Stimulated activated CD4-positive, alpha-beta T cell treated with anti-CD3 and anti-CD28 coated beads, Interleukin-12 subunit alpha, Interleukin-12 subunit beta, amount 100 ng/mL, for 48 hours (primary cell): ENCODE data around the gene GRWD1.
A peak's percentile ranks its signal among the peaks of the same experiment; 100 is the strongest.

ENCODE experiments used
- DNase-seq, 3 donors: peaks; one replicate each; pipeline ENCODE4 v3.0.0-alpha.2; 2020; ENCODE audit warnings: low read depth in 2 of 3, low spot score in 1 of 3

Gene GRWD1

DNA sequence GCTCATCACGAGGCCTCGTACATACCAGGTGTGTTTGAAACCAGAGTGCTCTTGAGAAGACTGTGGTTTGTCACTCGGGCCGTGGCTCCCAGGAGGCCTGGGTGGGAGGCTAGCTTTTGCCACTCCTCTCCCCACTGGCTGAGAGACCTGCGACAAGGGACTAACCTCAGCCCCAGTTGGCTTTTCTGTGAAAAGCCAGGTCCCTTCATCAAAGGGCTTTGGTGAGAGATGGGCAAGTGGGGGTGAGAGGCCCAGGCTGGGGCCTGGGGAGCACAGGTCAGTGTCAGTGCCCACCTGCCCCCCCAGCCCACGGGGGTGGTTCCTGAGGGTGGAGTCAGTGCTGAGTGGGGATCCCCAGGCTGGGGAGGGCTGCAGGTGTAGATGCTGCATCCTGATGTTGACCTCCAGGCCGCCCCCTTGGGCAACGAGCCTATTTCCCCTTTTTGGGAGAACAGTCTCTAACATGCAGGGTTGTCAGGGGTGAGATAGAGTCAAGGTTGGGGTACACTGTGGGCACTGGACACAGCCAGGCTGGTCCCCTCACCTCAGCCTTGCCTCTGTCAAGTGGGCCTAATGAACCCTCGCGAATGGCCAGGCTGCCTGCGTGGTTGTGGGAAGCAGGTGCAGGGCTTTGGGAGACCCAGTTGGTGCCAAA is 10.3 kb downstream of the GRWD1 start:
- DNase-seq: no peak

GRCh38 chr19:48456864-48457263 is 11.1 kb downstream of the GRWD1 start:
- DNase-seq: no peak

DNA sequence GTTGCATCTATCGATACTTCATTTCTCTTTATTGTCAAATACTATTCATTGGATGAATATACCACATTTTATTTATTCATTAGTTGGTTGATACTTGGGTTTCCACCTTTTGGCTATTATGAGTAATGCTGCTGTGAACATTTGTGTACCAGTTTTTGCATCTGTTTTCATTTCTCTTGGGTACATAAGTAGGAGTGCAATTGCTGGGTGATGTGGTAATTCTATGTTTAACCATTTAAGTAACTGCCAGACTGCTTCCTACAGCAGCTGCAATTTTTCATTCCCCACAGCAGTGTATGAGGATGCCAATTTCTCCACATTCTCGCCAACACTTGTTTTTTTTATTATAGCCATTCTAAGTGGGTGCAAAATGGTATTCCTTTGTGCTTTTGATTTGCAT is 12.2 kb downstream of the GRWD1 start:
- DNase-seq: no peak

DNA sequence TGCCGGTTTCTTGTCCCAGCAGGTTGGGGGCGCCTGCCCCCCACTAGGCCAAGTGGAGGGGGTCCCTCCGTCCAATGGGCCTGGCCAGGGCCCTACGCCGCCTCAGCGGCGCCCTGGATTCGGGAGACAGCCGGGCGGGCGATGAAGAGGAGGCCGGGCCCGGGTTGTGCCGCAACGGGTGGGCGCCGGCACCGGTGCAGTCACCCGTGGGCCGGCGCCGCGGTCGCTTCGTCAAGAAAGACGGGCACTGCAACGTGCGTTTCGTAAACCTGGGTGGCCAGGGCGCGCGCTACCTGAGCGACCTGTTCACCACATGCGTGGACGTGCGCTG is 15.8 kb downstream of the GRWD1 start:
- no peak for DNase-seq

DNA sequence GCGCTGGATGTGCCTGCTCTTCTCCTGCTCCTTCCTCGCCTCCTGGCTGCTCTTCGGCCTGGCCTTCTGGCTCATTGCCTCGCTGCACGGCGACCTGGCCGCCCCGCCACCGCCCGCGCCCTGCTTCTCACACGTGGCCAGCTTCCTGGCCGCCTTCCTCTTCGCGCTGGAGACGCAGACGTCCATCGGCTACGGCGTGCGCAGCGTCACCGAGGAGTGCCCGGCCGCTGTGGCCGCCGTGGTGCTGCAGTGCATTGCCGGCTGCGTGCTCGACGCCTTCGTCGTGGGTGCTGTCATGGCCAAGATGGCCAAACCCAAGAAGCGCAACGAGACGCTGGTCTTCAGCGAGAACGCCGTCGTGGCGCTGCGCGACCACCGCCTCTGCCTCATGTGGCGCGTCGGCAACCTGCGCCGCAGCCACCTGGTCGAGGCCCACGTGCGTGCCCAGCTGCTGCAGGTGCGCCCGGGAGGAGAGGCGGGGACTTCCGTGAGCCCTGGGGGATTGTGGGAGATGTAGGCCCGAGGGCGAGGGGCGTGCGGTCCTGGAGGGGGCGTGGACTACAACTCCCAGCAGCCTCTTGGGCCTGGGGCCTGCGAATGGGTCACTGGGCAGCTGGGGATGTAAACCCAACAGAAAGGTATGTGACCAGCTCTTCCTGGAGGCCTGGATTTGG is 16.3 kb downstream of the GRWD1 start:
- no peak for DNase-seq

GRCh38 chr19:48465215-48465614 is 19.4 kb downstream of the GRWD1 start:
- no peak for DNase-seq

GRCh38 chr19:48466561-48467325 is 21.0 kb downstream of the GRWD1 start:
- DNase-seq: no peak

GRCh38 chr19:48468772-48469288 is 23.0 kb downstream of the GRWD1 start:
- peak; percentile 98 to 100 (median 99) for DNase-seq

GRCh38 chr19:48469289-48469881 is 23.6 kb downstream of the GRWD1 start, which contains the start of gene CYTH2:
CYTH2 (plus strand) TSS chr19:48469369; CDS start chr19:48469508, 139 bp downstream.
- DNase-seq: peak; percentile 56 to 78 (median 60)

GRCh38 chr19:48469934-48470680 is 24.3 kb downstream of the GRWD1 start:
- DNase-seq: no peak

- no peak for DNase-seq
Measured at GRCh38 chr19:48470856-48471255, 25.1 kb downstream of the GRWD1 start.

GRCh38 chr19:48471836-48472235 is 26.1 kb downstream of the GRWD1 start:
- DNase-seq: no peak

DNA sequence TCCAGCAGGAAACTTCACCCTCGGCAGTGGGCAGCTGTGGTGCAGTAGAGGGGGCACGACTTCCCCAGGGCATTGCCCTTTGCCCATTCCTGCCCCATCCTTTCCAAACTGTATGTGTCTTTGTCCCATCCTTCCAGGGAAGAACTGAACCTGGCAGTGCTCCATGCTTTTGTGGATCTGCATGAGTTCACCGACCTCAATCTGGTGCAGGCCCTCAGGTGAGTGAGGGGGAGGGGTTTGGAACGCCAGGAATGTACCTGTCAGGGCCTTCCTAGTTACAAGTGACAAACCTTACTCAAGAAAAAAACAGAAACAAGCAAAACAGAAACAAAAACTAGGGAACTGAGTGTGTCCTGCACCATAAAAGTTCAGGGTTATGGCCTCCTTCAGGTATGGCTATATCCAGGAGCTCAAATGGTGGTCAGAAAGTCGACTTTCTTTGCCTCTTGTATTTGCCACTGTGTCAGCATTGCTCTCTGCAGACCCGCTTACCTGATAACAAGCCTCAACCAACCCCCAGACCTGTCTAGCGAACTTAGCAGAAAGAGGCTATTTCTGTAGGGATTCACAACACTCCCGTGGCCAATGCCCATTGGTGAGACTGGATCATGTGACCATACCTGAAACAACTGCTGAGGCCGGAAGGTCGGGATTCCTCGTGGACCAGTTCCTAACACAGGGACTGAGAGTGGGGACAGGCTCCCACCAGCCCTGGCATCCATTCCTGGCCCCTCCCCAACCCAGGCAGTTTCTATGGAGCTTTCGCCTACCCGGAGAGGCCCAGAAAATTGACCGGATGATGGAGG is 27.6 kb downstream of the GRWD1 start:
- no peak for DNase-seq

DNA sequence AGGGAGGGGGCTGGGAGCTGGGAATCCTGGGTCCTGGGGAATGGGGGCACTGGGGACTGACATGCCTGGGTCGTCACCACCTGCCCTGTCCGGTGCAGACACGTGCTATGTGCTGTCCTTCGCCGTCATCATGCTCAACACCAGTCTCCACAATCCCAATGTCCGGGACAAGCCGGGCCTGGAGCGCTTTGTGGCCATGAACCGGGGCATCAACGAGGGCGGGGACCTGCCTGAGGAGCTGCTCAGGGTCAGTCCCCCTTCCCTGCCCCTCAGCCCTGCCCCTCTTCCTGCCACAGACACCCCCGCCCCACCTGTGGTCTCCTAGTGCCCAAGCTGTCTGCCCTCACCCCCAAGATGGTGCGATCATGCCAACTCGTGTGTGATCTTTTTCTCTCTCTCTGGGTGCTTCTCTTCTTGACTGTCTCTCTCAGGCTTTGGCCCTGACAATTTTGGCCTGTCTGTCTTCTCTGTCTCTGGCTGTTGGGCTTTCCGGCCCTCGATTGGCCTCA is 28.4 kb downstream of the GRWD1 start:
- no peak for DNase-seq

DNA sequence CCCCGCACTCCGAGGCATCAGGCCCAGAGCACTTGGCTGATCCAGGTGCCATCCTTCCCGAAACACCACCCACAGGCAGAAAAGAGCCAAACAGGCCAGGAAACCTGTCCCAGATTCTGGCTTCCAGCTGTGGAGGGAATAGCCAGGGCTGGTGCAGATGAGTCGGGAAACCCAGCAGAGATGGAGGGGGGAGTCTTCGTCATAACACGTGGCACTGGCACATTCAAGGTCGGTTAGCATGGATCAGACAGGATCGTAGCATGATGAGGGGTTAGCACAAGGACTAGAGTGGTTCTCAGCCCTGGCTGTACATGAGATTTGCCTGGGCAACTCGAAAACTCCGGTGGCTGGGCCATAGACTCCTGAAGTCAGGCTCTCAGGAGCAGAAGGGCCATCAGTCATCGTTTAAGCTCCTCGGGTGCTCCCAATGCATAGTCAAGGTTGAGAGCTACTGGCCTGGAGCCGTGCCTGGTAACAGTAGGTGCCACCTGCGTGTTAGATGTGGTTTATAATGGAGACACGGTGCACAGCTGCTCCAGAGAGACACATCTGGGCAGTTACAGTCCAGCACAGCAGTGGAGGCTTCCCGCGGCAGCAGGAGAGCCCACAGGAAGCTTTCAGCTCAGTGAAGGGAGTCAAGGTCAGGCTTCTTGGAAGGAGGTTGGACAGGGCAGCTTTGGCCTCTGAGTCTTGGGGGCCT is 29.7 kb downstream of the GRWD1 start:
- no peak for DNase-seq

GRCh38 chr19:48476176-48476575 is 30.4 kb downstream of the GRWD1 start:
- no peak for DNase-seq

DNA sequence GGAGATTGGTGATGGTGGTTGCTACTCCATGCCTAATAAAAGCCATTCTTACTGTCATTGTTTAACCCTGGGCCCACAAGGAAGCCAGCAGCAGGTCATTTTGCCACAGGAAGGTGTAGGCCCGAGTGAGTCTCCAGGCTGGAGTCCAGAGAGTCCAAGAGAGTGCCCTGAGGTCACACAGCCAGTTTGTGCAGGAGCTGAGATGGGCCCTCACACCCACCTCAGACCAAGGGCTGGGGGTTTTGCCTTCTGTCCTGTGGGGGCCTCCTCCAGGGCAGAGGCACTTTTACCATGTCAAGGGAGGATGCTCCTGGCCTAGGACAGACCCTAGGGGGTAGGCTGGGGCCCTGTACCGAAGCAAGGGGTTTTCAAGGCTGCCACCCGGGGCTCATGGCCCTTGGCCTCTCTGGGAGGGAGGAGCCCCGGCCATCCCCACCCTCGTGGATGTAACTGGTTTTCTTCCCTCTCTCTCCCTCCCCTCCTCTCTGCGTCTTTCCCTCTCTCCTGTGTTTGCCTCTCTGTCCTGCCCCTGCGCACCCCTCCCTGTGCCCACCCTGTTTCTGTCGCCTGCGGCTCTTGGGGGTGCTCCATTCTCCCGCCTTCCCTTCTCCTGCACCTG is 31.4 kb downstream of the GRWD1 start:
- no peak for DNase-seq

GRCh38 chr19:48477698-48478338 is 32.0 kb downstream of the GRWD1 start:
- DNase-seq: no peak
